SK-N-MC (cell line): ENCODE data around the gene BTLA.

Source experiments
- EZH2 ChIP-seq: fragments of 200-600 bp; sonication (generic); IDR thresholded peaks from one replicate; pipeline ENCODE4 v1.6.1; 2017; ENCODE audit warnings: antibody characterized with exemption
- POLR2AphosphoS5 ChIP-seq: IDR thresholded peaks from 2 replicates; pipeline ENCODE4 v1.6.1; 2012; ENCODE audit warnings: mild to moderate bottlenecking, low read depth, low read length, borderline replicate concordance

DNA sequence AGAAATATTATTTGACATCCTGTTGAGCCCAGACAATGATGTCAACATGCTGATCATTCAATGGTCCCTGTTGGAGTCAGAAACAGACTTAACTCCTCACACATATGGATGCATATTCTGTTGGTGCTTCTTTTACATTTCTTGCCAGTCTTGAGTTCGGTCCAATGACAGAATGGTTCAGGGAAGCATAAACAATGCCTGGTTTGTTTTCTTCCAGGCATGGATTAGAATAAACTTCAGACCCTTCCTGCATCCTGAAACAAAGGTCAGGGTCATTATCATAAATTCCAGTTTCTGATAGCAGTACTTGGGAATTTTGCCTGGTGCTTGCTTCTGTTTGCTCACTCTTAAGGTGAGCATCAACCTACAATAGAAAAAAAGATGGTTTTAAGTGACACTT, 33.3 kb downstream of the BTLA start:
- TF ChIP-seq POLR2AphosphoS5: no peak
- TF ChIP-seq EZH2: no peak
